ENCODE measurements around the gene GNA14. TPM values are rescaled to one million over a fixed set of nuclear protein-coding genes. Genes with fewer than 3 reads are reported as not detected.

The GNA14 gene
- total RNA-seq, 1 donor from 2014 or later: not detected

GRCh38 chr9:77597057-77597456 is 51.1 kb downstream of the GNA14 start:
- H3K9me3 Mint-ChIP-seq (ENCODE audit: unreplicated experiment): no peaks in the 10 kb centered on the region
- no peak overlapping the region for H3K4me3 Mint-ChIP-seq (ENCODE audit: unreplicated experiment)
- no peaks in the 10 kb centered on the region for H3K36me3 Mint-ChIP-seq (ENCODE audit: unreplicated experiment)
- no peak for DNase-seq (ENCODE audit: extremely low spot score, unreplicated experiment)
- no peak overlapping the region for H3K27ac Mint-ChIP-seq (ENCODE audit: unreplicated experiment)
- peaks cover 16% of the 10 kb centered on the region for H3K4me1 Mint-ChIP-seq (ENCODE audit: unreplicated experiment)
- no peaks in the 10 kb centered on the region for H3K27me3 Mint-ChIP-seq (ENCODE audit: unreplicated experiment)
- TF ChIP-seq CTCF (IDR thresholded peaks at IDR 0.05): no peak

GRCh38 chr9:77595426-77596095 is 52.6 kb downstream of the GNA14 start:
- no peaks in the 10 kb centered on the region for H3K9me3 Mint-ChIP-seq (ENCODE audit: unreplicated experiment)
- H3K27ac Mint-ChIP-seq (ENCODE audit: unreplicated experiment): no peak overlapping the region
- no peaks in the 10 kb centered on the region for H3K36me3 Mint-ChIP-seq (ENCODE audit: unreplicated experiment)
- H3K4me3 Mint-ChIP-seq (ENCODE audit: unreplicated experiment): no peak overlapping the region
- H3K4me1 Mint-ChIP-seq (ENCODE audit: unreplicated experiment): peaks cover 16% of the 10 kb centered on the region
- no peak for DNase-seq (ENCODE audit: extremely low spot score, unreplicated experiment)
- H3K27me3 Mint-ChIP-seq (ENCODE audit: unreplicated experiment): no peaks in the 10 kb centered on the region
- no peak for TF ChIP-seq CTCF (IDR thresholded peaks at IDR 0.05)

GRCh38 chr9:77594963-77595362 is 53.2 kb downstream of the GNA14 start:
- Mint-ChIP-seq H3K9me3 (ENCODE audit: unreplicated experiment) (no peaks in the 10 kb centered on the region), H3K27ac (ENCODE audit: unreplicated experiment) (no peak overlapping the region), H3K4me3 (ENCODE audit: unreplicated experiment) (no peak overlapping the region), H3K36me3 (ENCODE audit: unreplicated experiment) (no peaks in the 10 kb centered on the region), H3K27me3 (ENCODE audit: unreplicated experiment) (no peaks in the 10 kb centered on the region), H3K4me1 (ENCODE audit: unreplicated experiment) (peaks cover 16% of the 10 kb centered on the region)
- no peak for TF ChIP-seq CTCF (IDR thresholded peaks at IDR 0.05)
- DNase-seq (ENCODE audit: extremely low spot score, unreplicated experiment): no peak

- peaks cover 14% of the 10 kb centered on the region for H3K4me1 Mint-ChIP-seq (ENCODE audit: unreplicated experiment)
- TF ChIP-seq CTCF (IDR thresholded peaks at IDR 0.05): no peak
These were observed 54.6 kb downstream of the GNA14 start for GRCh38 chr9:77593528-77593927.

GRCh38 chr9:77592476-77592875 is 55.6 kb downstream of the GNA14 start:
- H3K27ac Mint-ChIP-seq (ENCODE audit: unreplicated experiment): no peak overlapping the region
- H3K27me3 Mint-ChIP-seq (ENCODE audit: unreplicated experiment): no peaks in the 10 kb centered on the region
- H3K36me3 Mint-ChIP-seq (ENCODE audit: unreplicated experiment): no peaks in the 10 kb centered on the region
- no peak overlapping the region for H3K4me3 Mint-ChIP-seq (ENCODE audit: unreplicated experiment)
- TF ChIP-seq CTCF (IDR thresholded peaks at IDR 0.05): no peak
- DNase-seq (ENCODE audit: extremely low spot score, unreplicated experiment): no peak
- H3K4me1 Mint-ChIP-seq (ENCODE audit: unreplicated experiment): peaks cover 20% of the 10 kb centered on the region
- H3K9me3 Mint-ChIP-seq (ENCODE audit: unreplicated experiment): no peaks in the 10 kb centered on the region

More at GRCh38 chr9:77593528-77593927, 54.6 kb downstream of the GNA14 start:
- no peak overlapping the region for H3K4me3 Mint-ChIP-seq (ENCODE audit: unreplicated experiment)
- no peak for DNase-seq (ENCODE audit: extremely low spot score, unreplicated experiment)
- no peaks in the 10 kb centered on the region for H3K27me3 Mint-ChIP-seq (ENCODE audit: unreplicated experiment)
- no peaks in the 10 kb centered on the region for H3K9me3 Mint-ChIP-seq (ENCODE audit: unreplicated experiment)
- H3K27ac Mint-ChIP-seq (ENCODE audit: unreplicated experiment): no peak overlapping the region
- no peaks in the 10 kb centered on the region for H3K36me3 Mint-ChIP-seq (ENCODE audit: unreplicated experiment)
